Nucleus accumbens (tissue), 56 donors: ENCODE results near the gene DRGX.

ENCODE experiments used
- DNase-seq, 56 donors: peaks; one replicate each; lab custom pipeline; 2025; lab: John Stamatoyannopoulos, UW

DRGX gene

GRCh38 chr10:49364051-49364450, 31.8 kb downstream of the DRGX start:
- DNase-seq, result no peak

GRCh38 chr10:49363309-49364031, 32.4 kb downstream of the DRGX start:
- DNase-seq, result no peak

GRCh38 chr10:49362596-49363260, 33.2 kb downstream of the DRGX start:
- no peak for DNase-seq

GRCh38 chr10:49361735-49362568, 33.9 kb downstream of the DRGX start:
- no peak for DNase-seq

- DNase-seq, result no peak
Measured at GRCh38 chr10:49361178-49361554, 34.7 kb downstream of the DRGX start.

GRCh38 chr10:49360271-49361177, 35.4 kb downstream of the DRGX start:
- no peak for DNase-seq

GRCh38 chr10:49359349-49360270, 36.3 kb downstream of the DRGX start:
- no peak for DNase-seq

- no peak for DNase-seq
Measured at GRCh38 chr10:49357910-49358309, 38.0 kb downstream of the DRGX start.

GRCh38 chr10:49356944-49357343, 38.9 kb downstream of the DRGX start:
- no peak for DNase-seq

- DNase-seq, result no peak
Measured at GRCh38 chr10:49356181-49356580, 39.7 kb downstream of the DRGX start.

GRCh38 chr10:49355221-49355620, 40.7 kb downstream of the DRGX start:
- no peak for DNase-seq

GRCh38 chr10:49354593-49354992, 41.3 kb downstream of the DRGX start:
- DNase-seq, result no peak

- DNase-seq, result no peak
Measured at GRCh38 chr10:49353895-49354566, 41.9 kb downstream of the DRGX start.

GRCh38 chr10:49353026-49353894, 42.6 kb downstream of the DRGX start:
- DNase-seq, result no peak

- DNase-seq, result no peak
Measured at GRCh38 chr10:49352323-49352722, 43.6 kb downstream of the DRGX start.

- DNase-seq, result no peak
Measured at GRCh38 chr10:49351669-49352068, 44.2 kb downstream of the DRGX start.

GRCh38 chr10:49350846-49351532, 44.9 kb downstream of the DRGX start:
- DNase-seq, result no peak
